ENCODE results near the gene UBFD1. TPM values are rescaled to one million over a fixed set of nuclear protein-coding genes. Genes with fewer than 3 reads are reported as not detected.

UBFD1 gene
- total and polyA plus RNA-seq, 2 of the 8 experiments (the other 6 are each of a cell fraction or from before 2014, with no cell fraction given), result 66.3 to 106 TPM

GRCh38 chr16:23570992-23571632, 13.6 kb downstream of the UBFD1 start (continued):
- no peak for TF ChIP-seq NANOG (IDR thresholded peaks at IDR 0.05; ENCODE audit: insufficient read depth, low read depth, low read length, poor library complexity, severe bottlenecking)
- TF ChIP-seq ATF2 (IDR thresholded peaks at IDR 0.05; ENCODE audit: low read length), result no peak
- no peak for TF ChIP-seq RNF2 (IDR thresholded peaks at IDR 0.05; ENCODE audit: borderline replicate concordance, low read depth, low read length, missing control alignments, poor library complexity, severe bottlenecking)

Data from H1 (cell line).